Forelimb muscle (tissue), 1 donor: ENCODE data around the gene SGCD. TPM values are rescaled to one million over a fixed set of nuclear protein-coding genes. Genes with fewer than 3 reads are reported as not detected.

Experiments
- DNase-seq: peaks from one replicate; pipeline ENCODE4 v3.0.0-alpha.2; 2013; ENCODE audit warnings: low read depth
- polyA plus RNA-seq: library from polyadenylated mRNA; unstranded; fragments of 120-200 nt; gene quantifications from one replicate; pipeline ENCODE4 v1.2.1, GENCODE V29; 2013; ENCODE audit not compliant: insufficient read length

Gene SGCD
- polyA plus RNA-seq, 1 donor = 82.1 TPM

DNA sequence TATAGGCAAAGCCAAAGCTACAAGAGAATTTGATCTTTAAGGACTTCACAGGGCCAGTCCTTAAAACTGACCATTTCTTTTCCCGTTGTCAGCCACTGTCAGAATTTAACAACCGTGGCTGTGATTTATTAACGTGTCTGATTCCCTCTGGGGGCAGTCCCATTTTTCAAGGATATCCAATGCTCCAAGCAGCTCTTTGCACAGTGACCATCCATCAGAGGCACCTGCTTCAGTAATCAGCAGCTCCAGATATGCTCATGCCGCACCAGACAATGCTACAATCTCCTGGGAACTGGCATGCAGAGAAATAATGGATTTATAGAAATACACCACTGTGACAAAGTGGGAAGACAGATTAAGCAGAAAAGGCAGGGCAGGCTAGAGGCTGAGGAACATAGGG is 359.8 kb downstream of the SGCD start:
- DNase-seq = no peak

DNA sequence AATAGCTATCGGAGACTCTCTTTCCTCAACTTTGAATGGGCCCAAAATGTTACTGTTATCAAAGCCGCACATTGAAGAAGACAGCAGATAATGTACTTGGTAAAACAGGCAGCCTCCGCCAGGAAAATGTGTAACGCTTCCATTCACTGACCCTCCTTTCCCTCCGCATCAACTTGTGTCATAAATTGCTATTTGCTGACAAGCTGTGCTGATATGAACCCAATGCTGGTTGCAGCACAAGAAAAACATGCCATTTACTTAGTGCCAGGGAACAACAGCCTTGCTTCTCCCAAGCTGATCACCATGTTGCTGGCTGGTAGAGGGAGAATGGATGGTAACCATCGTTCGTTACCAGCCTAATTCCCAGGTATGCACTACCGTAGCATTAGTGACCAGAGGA is 360.6 kb downstream of the SGCD start:
- DNase-seq = no peak

DNA sequence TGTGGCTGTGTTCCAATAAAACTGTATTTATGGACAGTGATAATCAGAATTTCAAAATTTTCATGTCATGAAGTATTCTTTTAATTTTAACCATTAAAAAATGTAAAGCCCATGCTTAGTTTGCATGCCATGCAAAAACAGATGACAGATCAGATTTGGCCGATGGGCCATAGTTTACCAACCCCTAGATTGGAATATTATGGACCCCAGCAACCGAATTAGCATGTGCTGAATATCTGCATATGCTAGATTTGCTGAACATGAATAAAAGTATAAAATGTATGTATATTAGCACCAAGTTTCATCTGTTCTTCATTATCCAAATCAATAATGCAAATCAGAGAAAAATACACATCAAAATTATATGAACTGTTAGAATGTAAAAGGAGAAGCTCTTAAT is 364.6 kb downstream of the SGCD start:
- DNase-seq = no peak

DNA sequence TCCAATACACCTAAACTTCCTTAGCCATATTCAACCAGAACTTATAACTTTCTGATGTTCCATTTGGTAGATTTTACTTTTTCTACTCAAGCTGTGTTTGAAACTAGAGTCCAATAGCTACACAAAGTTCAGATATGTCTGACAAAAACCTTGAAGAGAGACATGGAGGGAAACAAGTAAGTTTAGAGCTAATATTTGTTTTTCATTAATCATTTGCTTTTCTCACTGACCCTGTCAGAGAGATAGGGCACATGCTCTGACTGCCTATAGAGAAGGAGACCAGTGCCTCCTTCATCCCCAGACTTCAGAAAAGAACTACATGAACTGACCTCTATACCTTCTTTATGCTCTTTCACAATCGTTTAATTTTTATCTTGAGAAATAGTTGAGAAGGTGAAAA is 366.1 kb downstream of the SGCD start:
- no peak for DNase-seq

DNA sequence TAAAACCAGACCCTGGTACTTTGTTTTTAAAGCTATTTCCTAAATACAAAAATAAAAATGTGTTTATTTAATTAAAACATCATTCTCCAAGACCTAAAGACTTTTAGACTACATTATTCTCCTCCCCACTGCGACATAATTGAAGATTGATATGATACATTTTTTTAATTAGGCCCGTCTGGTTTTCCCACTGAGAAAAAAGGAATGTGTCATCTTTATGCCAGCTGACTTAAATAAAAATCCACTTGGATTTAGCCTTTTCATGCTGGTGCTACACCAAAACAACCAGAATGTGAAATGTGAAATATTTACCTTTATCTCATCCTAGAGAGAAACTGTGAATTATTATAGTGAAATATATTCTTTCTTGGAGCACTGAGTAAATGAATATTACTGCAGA is 367.6 kb downstream of the SGCD start:
- no peak for DNase-seq

DNA sequence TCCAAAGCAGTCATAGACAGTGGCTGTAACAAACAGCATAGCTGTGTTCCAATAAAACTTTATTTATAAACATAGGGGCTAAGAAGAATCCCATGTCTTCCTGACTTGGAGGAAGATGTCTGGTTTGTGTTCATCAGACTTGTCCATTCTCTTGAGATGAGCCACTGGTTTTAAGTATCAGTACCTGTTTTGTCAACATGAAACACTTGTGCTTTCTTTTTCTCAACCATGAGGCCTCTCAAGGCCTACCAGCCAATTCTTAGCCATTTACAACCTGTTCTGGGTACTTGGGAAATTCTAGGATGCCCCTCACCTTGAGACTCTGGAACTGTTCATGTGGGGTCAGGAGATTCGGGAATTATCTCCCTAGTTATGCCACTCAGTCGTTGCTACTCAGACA is 368.8 kb downstream of the SGCD start:
- DNase-seq = no peak

DNA sequence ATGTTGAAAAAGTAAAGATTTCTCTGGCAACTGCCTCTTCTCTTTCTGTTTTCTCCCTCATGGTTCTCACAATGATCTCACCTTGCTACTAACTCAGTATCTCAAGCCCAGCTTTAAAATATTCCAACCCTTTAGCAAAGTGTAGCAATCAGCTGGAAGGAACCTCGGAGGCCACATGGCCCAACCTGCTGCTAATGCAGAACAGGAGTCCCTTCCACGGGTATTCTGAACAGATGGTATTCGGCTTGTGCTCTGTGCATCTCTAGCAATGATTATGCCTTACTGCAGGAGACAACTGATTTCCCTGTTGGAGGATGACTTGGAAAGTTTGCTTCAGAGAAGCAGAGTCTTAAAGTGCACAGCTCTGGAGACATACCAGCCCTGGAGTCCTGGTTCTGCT is 371.4 kb downstream of the SGCD start:
- no peak for DNase-seq

DNA sequence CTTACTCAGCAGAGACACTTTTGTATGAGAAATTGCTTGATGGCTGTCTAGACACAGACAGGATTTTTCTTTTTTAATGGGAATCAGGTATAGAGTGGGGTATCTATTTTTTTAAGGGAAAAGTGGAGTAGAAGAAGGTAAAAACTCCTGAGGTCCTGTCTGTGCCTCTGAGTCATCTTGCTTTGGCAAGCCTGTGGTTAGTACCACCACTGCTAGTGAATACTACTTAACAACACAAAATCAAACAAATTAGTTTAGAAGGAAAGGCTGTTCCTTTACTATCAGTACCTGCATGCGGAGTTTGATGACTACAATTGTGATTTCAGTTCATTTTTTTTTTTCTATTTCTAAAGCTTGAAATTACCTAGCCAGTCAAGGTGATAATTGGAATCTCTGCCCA is 372.2 kb downstream of the SGCD start:
- no peak for DNase-seq

DNA sequence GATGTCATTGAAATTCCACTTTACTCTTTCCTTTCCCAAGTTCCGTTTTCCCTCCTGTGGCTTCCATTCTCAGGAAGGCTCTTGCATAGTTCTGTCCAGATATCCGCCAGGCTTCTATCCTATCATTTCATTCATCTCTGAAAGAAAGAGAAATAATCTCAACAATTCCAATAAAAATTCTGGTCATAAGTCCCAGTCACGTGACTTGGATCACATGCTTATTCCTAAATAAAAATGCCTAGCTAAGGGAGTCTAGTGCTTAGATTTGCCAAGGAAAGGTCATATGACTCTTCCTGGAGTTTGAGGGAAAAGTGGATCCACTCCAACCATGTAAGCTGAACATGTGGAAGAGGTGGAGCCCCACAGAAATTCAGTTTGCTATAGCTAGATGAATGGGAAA is 377.2 kb downstream of the SGCD start:
- DNase-seq = no peak

DNA sequence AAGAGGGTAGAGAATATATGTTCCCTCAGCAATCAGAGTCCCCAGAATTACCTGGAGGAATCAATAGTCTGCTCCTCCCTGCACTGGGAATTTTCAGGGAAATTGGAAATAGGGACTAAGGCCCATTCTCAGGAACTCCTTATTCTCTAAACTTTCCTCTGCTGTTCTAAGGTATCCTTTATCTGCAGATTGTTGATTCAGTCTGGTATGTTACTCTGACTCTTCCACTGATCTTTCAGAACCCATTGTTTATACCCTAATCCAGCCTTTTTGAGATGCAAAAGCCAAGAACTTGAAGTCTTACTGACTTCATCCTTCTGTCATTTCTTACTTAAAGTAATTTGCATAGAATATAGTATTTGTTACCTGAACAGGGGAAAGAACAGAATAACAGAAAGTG is 379.7 kb downstream of the SGCD start:
- DNase-seq = no peak

DNA sequence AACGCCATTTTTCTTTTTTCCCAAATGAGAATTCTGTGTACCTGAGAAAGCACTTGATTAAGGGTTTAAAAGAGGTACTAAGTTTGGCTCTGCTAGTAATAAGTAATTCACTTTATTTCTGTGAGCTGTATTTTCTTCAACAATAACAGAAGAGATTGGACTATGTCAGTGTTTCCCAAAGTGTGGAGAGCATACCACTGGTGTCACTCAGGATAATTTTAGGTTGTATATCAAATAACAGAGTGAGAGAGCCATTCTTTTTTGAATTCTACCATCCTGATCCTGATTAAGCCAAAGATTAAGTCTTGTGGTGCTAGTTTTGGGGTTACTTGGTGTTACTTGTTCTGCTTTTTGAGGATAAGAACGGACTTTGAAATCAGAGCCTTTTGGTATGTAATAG is 380.8 kb downstream of the SGCD start:
- DNase-seq = no peak

DNA sequence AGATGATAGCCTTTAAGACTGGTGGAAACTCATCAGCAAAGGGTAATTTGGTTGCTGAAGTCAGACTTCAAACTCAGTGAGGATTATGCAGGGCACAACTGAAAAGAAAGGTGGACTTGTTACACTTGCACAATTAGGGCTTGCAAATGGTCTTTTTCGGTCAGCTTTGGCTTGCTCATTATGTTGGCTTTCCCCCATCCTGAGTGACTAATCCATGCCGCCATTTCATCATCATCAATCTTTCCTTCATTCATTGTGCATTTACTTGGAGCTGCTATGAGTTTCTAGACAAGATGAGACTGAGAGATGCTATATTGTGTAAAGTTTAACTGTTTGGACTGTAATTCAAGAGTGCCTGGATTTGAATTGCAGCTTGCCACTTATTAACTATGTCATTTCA is 388.3 kb downstream of the SGCD start:
- no peak for DNase-seq

DNA sequence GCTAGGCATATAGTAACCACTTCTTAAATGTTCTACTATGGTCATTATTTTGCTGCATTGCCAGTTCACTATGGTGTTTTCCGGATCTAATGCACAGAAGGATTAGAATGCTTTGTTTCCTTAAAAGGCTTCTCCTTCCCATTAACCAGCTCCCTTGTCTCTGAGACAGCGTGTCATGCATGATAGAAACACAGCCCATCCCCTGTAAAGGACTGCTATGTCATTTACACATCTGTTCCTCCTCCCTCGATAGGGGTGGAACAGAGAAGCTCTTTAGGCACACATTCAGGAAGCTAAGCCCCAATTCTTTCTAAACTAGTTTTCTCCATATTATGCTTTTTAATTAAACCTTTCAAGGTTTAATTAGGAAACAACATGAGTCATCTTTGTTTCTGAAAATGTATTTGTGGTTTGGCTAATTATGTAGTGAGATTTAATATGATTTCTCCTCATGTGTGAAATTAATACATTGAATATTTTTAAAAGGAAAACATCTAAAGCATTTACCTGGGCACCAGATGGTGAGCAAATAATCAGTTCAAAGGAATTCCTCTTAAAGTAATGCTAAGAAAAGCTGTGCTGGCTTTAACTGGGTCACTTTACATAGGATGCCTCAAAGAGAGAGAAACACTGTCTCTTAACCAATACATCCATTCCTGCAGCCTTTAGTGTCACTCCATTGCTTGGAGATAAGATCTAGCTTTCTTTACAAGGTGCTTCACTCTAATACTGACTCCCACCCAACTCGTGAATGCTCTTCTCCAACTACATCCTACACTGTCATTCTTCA is 389.8 kb downstream of the SGCD start:
- no peak for DNase-seq

DNA sequence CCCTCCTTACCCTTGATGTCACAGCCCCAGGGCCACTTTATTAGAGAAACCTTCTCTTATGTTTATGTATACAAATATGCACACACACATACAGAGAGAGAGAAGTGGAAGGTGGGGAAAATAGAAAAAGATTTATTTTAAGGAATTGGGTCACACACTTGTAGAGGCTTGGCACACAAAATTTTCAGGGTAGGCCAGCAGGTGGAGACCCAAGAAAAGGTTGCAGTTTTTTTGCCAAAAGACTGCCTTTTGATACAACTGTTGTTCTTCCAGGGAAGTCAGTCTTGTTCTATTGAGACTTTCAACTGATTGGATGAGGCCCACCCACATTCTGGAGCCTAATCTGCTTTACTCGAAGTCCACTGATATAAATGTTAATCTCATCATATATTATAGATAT is 392.0 kb downstream of the SGCD start:
- no peak for DNase-seq

DNA sequence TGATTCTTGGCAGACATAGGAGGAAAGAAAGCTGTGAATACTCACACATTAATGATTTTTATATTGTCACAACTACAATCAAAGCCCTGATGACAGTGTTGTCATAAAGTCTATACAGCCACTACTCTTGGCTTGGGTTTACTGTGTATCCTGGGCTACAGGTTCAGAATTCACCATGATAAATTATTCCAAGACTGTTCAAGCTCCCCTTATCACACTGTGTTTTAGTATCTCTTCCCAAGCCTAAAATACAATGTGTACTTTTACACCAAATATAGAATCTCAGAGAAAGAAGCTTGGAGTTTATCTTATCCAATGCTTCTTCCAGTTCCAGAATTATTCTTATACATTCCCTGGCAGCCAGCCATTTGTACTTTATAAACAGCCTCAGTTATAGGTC is 395.4 kb downstream of the SGCD start:
- DNase-seq = no peak

DNA sequence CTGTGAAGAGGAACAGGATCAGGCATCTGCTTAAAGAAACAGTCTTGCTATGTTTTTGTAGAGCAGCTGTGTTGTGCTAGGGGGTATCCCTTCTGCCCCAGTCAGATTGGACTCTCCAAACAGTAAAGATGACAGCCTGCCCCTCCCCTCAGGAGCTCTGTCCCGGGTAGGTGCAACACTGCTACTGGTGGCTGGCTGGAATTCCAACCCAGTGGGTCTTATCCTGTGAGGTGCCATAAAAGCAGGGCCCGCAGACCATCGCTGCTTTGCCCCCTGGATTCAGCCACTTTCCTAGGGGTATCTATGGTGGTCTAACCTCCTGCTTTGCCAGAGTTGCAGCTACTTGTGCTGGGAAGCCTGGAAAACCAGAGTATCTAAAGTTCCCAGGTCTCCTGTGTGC is 408.5 kb downstream of the SGCD start:
- DNase-seq = no peak

DNA sequence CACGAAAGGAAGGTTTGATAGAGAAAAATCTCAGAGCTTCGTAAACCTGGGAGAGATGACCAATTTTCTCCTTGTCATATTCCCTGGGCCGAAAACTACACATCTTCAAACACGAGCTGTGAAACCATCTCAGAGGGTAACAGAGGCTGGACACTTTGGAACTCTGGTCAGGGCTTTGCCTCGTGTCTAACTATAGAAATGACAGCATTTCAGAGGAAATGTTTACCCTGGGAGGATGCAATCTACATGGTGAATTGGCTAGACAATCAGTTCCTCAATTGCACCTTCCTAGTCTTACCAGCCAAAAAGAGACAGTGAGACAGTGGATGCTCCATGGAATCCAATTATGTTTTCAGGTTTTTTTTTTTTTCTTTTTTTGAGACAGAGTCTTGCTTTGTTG is 414.6 kb downstream of the SGCD start:
- DNase-seq = no peak

DNA sequence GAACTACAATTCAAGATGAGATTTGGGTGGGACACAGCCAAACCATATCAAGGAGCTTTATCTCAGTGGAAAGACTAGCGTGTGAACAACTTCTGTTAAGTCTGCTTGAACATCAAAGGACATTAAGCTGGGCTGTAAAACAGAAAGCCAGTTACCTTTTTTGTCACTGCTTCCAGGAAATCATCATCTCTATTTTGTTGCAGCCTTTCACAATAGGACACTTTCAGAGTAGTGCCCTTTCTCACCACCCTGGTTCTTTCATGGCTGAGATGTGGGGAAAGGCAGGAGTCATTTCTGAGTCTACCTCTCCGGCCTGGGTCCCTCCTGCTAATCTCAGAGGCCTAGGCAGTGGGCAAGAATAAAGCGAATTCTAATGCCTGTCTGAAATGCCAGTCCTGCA is 426.9 kb downstream of the SGCD start:
- DNase-seq = no peak

DNA sequence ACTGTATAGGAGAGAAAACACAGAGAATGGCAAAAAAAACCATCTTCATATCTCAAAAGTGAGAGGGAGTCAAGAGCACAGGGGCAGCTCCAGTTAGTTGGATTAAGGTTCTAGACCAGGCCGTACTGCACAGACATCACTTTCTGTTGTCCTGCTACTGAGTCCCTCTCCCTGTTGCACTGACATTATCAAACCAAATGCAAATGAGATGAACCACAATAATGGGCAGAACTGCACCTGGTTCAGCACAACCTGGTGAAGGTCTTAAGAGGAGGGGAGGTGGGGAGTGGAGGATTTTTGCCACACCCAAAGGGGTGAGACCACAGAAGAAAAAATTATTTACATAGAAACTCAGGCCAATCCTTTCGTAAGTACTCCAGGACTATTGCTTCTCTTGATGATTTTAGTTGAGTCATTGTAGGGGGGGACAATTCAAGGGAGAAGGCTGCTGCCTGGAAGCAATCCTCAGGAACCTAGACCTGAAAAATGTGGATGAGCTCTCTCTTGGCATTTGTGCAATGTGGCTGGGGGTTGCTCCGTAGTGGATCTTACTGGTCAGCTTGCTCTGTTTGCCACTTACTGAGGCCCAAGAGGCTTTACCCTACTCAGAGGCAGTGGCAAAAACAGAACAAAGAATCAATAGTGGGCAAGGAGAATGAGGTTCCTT is 428.6 kb downstream of the SGCD start:
- no peak for DNase-seq

DNA sequence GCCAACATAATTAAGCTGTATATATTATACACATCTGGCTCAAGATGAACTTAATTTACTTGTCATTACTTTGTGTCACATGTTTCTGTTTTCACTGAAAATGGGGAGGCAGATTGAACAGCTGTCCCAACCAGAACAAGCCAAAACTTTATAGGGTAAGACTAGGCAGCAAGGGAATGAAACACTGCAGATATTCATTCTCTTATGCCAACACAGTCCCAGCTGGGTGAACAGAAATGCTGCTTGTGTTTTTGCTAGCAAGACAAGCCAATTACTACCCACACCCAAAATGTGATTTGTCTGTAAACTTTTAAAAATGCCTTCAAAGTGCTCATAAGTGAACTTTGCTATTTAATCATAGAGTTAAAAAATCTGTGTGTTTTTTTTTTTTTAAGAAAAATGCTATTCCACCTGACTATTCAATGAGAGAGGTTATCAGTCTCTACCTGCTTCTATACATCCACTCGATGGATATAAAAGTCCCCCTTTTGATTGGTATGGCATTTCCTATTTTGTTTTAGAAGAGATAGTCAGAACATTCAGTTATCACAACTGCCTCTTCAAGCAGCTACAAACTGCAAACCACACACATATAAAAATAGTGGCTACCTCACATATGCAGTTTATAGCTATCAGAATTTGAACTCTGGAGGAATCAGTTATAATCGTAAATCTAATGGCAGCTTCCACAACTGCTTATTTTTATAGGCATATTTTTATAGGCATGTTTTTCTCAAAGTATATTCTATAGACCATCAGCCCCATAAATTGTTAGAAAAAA is 431.2 kb downstream of the SGCD start:
- no peak for DNase-seq

DNA sequence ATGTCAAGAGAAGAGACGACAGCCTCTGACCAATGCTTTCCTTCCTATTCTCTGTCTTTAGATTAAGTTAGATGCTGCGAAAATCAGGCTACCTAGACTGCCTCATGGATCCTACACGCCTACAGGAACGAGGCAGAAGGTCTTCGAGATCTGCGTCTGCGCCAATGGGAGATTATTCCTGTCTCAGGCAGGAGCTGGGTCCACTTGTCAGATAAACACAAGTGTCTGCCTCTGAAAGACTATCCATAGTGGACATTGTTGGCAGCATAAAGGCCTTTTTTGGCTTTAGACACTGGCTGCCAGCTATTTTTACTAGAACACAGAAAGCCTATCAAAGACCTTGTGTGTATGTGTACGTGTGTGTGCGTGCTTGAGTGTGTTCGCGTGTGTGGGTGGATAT is 432.2 kb downstream of the SGCD start:
- DNase-seq = no peak

DNA sequence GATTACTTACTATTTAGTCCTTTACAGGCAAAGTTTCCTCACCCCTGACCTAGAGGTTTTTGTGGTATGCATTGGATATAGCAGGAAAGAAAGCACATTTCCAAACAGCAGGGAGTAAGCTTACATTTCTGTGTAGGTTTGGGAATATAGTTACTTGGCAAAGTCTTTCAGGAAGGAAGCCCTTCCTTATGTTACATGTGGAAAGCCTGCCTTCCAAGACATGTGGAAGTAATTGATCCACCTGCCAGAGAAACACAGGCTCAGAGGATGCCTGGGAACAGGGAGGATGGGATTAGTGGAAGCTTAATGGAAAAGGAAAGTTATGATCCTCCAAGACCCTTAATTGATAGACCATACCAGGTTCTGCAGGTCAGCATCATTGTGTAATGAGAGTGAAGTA is 435.8 kb downstream of the SGCD start:
- peak; percentile 81 for DNase-seq
